PC-9 (cell line): ENCODE results near the gene AP2S1.

Experiments used
- EZH2 ChIP-seq: fragments of 200-600 bp; sonication (generic); IDR thresholded peaks from 2 replicates; pipeline ENCODE4 v1.8.0; 2017; ENCODE audit warnings: antibody characterized with exemption, low read depth
- TF ChIP-seq, protein P1 (sequence below): fragments of 200-600 bp; sonication (generic); conservative IDR thresholded peaks from 2 replicates; pipeline ENCODE4 v1.6.1; 2017; ENCODE audit warnings: mixed run types, antibody characterized with exemption, mild to moderate bottlenecking, moderate library complexity

DNA sequence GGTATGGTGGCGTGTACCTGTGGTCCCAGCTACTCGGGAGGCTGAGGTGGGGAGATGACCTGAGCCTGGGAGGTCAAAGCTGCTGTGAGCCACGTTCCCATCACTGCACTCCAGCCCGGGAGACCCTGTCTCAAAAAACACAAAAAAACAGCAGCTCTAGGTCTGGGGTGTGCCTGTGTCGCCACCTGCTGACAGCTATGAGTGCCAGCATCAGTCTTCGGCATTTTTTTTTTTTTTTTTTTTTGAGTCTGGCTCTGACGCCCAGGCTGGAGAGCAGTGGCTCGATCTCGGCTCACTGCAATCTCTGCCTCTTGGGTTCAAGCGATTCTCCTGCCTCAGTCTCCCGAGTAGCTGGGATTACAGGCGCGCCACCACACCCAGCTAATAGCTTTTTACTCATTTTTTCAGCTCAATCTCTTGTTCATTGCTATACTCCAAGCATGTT lies 10.1 kb downstream of the AP2S1 start:
- TF ChIP-seq, protein P1, sequence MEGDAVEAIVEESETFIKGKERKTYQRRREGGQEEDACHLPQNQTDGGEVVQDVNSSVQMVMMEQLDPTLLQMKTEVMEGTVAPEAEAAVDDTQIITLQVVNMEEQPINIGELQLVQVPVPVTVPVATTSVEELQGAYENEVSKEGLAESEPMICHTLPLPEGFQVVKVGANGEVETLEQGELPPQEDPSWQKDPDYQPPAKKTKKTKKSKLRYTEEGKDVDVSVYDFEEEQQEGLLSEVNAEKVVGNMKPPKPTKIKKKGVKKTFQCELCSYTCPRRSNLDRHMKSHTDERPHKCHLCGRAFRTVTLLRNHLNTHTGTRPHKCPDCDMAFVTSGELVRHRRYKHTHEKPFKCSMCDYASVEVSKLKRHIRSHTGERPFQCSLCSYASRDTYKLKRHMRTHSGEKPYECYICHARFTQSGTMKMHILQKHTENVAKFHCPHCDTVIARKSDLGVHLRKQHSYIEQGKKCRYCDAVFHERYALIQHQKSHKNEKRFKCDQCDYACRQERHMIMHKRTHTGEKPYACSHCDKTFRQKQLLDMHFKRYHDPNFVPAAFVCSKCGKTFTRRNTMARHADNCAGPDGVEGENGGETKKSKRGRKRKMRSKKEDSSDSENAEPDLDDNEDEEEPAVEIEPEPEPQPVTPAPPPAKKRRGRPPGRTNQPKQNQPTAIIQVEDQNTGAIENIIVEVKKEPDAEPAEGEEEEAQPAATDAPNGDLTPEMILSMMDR, result peak; percentile 98
- no peak for TF ChIP-seq EZH2
